ENCODE measurements around the gene CNTFR. TPM values are rescaled to one million over a fixed set of nuclear protein-coding genes. Genes with fewer than 3 reads are reported as not detected.

Gene CNTFR
- total and polyA plus RNA-seq, 2 donors (not counting 1 experiment from before 2014, with no cell fraction given): not detected

GRCh38 chr9:34570809-34571480 lies 18.6 kb downstream of the CNTFR start:
- H3K9me3 ChIP-seq (ENCODE audit: control extremely low read depth in 1 of 3, control insufficient read depth in 2 of 3, insufficient read depth in 1 of 3, low read length in 2 of 3): no peaks in the 10 kb centered on the region
- Mint-ChIP-seq H3K27me3 (peaks cover 53% of the 10 kb centered on the region), H3K9me3 (ENCODE audit: insufficient read depth) (no peaks in the 10 kb centered on the region), H3K4me3 (no peak overlapping the region), H3K4me1 (no peaks in the 10 kb centered on the region), H3K27ac (no peak overlapping the region)
- H3K79me2 ChIP-seq (ENCODE audit: control insufficient read depth, insufficient read depth, low read length): no peaks in the 10 kb centered on the region
- H3K4me2 ChIP-seq (replicated peaks; ENCODE audit: low read depth, low read length, poor library complexity, severe bottlenecking): no peak overlapping the region
- peaks cover 0 to 31% (median 5%) of the 10 kb centered on the region in 4 experiments for H3K27me3 ChIP-seq (replicated peaks in 1 of 4; ENCODE audit: control extremely low read depth in 1 of 4, control insufficient read depth in 3 of 4, insufficient read depth in 4 of 4, low read length in 3 of 4)
- POLR2A ChIA-PET: no interaction called here
- DNase-seq (no peak), ATAC-seq (ENCODE audit: low read depth) (no peak)
- H3K4me3 ChIP-seq (ENCODE audit: control extremely low read depth in 1 of 5, extremely low read depth in 1 of 5, insufficient read depth in 1 of 5, low read depth in 2 of 5, low read length in 4 of 5): no peak overlapping the region
- WGBS (ENCODE audit: insufficient coverage): 78% methylated on average over 6 of the region's 7 CpGs
- CTCF ChIA-PET: interaction anchor here (1.2 kb wide), 1 partner anchor 24 kb away, joined by 3 read pairs; no protein-coding TSS in a partner anchor
- no peaks in the 10 kb centered on the region for H3K4me1 ChIP-seq (ENCODE audit: control insufficient read depth in 2 of 2, insufficient read depth in 2 of 2, low read length in 2 of 2)
- H3K9ac ChIP-seq (ENCODE audit: low read length): no peak overlapping the region
- H2AFZ ChIP-seq (ENCODE audit: insufficient read depth, low read depth, low read length, poor library complexity, severe bottlenecking): no peak overlapping the region
- no peaks in the 10 kb centered on the region for H4K20me1 ChIP-seq (ENCODE audit: control insufficient read depth, insufficient read depth, low read length, poor library complexity, severe bottlenecking)
- H3K27ac ChIP-seq (ENCODE audit: low read length in 2 of 2): no peak overlapping the region
- TF ChIP-seq CTCF (IDR thresholded peaks at IDR 0.05): no peak
- no peak for TF ChIP-seq EZH2 (IDR thresholded peaks at IDR 0.05; ENCODE audit: borderline replicate concordance, insufficient read depth, low read depth, low read length, poor library complexity, severe bottlenecking)
- intact Hi-C loops (cut with micrococcal nuclease): no loop called here
- H3K36me3 ChIP-seq (replicated peaks in 1 of 2; ENCODE audit: control extremely low read depth in 1 of 2, control insufficient read depth in 1 of 2, extremely low read depth in 1 of 2, insufficient read depth in 2 of 2, low read length in 1 of 2): no peaks in the 10 kb centered on the region

GRCh38 chr9:34570376-34570775 lies 19.1 kb downstream of the CNTFR start:
- H3K27me3 Mint-ChIP-seq: peaks cover 50% of the 10 kb centered on the region

More at GRCh38 chr9:34570376-34570775, 19.1 kb downstream of the CNTFR start:
- H3K9ac ChIP-seq (ENCODE audit: low read length): no peak overlapping the region
- H3K27ac ChIP-seq (ENCODE audit: low read length in 2 of 2): no peak overlapping the region
- 89% methylated on average over 11 of the region's 11 CpGs for WGBS (ENCODE audit: insufficient coverage)
- H3K4me3 ChIP-seq (ENCODE audit: control extremely low read depth in 1 of 5, extremely low read depth in 1 of 5, insufficient read depth in 1 of 5, low read depth in 2 of 5, low read length in 4 of 5): no peak overlapping the region
- no peaks in the 10 kb centered on the region for H3K4me1 ChIP-seq (ENCODE audit: control insufficient read depth in 2 of 2, insufficient read depth in 2 of 2, low read length in 2 of 2)
- ChIA-PET POLR2A (no interaction called here), CTCF (interaction anchor here (1.2 kb wide), 1 partner anchor 23 kb away, joined by 3 read pairs; no protein-coding TSS in a partner anchor)
- Mint-ChIP-seq H3K4me1 (no peaks in the 10 kb centered on the region), H3K9me3 (ENCODE audit: insufficient read depth) (no peaks in the 10 kb centered on the region), H3K4me3 (no peak overlapping the region), H3K27ac (no peak overlapping the region)
- H3K36me3 ChIP-seq (replicated peaks in 1 of 2; ENCODE audit: control extremely low read depth in 1 of 2, control insufficient read depth in 1 of 2, extremely low read depth in 1 of 2, insufficient read depth in 2 of 2, low read length in 1 of 2): no peaks in the 10 kb centered on the region
- no peaks in the 10 kb centered on the region for H3K79me2 ChIP-seq (ENCODE audit: control insufficient read depth, insufficient read depth, low read length)
- no peak overlapping the region for H2AFZ ChIP-seq (ENCODE audit: insufficient read depth, low read depth, low read length, poor library complexity, severe bottlenecking)
- intact Hi-C loops (cut with micrococcal nuclease): no loop called here
- no peak for ATAC-seq (ENCODE audit: low read depth)
- no peak for TF ChIP-seq CTCF (IDR thresholded peaks at IDR 0.05)
- TF ChIP-seq EZH2 (IDR thresholded peaks at IDR 0.05; ENCODE audit: borderline replicate concordance, insufficient read depth, low read depth, low read length, poor library complexity, severe bottlenecking): no peak
- H3K4me2 ChIP-seq (replicated peaks; ENCODE audit: low read depth, low read length, poor library complexity, severe bottlenecking): no peak overlapping the region
- no peak for DNase-seq
- peaks cover 0 to 31% (median 3%) of the 10 kb centered on the region in 4 experiments for H3K27me3 ChIP-seq (replicated peaks in 1 of 4; ENCODE audit: control extremely low read depth in 1 of 4, control insufficient read depth in 3 of 4, insufficient read depth in 4 of 4, low read length in 3 of 4)
- no peaks in the 10 kb centered on the region for H3K9me3 ChIP-seq (ENCODE audit: control extremely low read depth in 1 of 3, control insufficient read depth in 2 of 3, insufficient read depth in 1 of 3, low read length in 2 of 3)
- H4K20me1 ChIP-seq (ENCODE audit: control insufficient read depth, insufficient read depth, low read length, poor library complexity, severe bottlenecking): no peaks in the 10 kb centered on the region

Measured in B cell (primary cell).